ENCODE data around the gene EDN2. TPM values are rescaled to one million over a fixed set of nuclear protein-coding genes. Genes with fewer than 3 reads are reported as not detected.
A peak's percentile ranks its signal among the peaks of the same experiment; 100 is the strongest.

Gene EDN2
- total and polyA plus RNA-seq, 11 donors = 0.23 to 3.5 (median 1.9) TPM; not detected in 4

GRCh38 chr1:41520951-41521752, 36.7 kb upstream of the EDN2 start:
- no peak for ATAC-seq

GRCh38 chr1:41519667-41520066, 35.2 kb upstream of the EDN2 start:
- Histone ChIP-seq H3K4me1 (peaks cover 0 to 30% (median 17%) of the 10 kb centered on the region in 12 donors), H3K27ac (no peak overlapping the region), H3K36me3 (peaks cover 0 to 5% (median 0%) of the 10 kb centered on the region in 9 donors), H3K27me3 (no peaks in the 10 kb centered on the region), H3K4me3 (no peak overlapping the region), H3K9me3 (no peaks in the 10 kb centered on the region)
- 78 to 96% (median 94%) methylated on average over 4 to 5 of the region's 5 CpGs for WGBS, 4 donors
- intact Hi-C loops (cut with DNase I) = loop anchor here in 5 of 10 donors (5.0 to 10.0 kb wide), 5 partner anchors 38 to 252 kb away; no protein-coding TSS in a partner anchor
- ATAC-seq (no peak), DNase-seq (no peak)
- TF ChIP-seq, protein P1, sequence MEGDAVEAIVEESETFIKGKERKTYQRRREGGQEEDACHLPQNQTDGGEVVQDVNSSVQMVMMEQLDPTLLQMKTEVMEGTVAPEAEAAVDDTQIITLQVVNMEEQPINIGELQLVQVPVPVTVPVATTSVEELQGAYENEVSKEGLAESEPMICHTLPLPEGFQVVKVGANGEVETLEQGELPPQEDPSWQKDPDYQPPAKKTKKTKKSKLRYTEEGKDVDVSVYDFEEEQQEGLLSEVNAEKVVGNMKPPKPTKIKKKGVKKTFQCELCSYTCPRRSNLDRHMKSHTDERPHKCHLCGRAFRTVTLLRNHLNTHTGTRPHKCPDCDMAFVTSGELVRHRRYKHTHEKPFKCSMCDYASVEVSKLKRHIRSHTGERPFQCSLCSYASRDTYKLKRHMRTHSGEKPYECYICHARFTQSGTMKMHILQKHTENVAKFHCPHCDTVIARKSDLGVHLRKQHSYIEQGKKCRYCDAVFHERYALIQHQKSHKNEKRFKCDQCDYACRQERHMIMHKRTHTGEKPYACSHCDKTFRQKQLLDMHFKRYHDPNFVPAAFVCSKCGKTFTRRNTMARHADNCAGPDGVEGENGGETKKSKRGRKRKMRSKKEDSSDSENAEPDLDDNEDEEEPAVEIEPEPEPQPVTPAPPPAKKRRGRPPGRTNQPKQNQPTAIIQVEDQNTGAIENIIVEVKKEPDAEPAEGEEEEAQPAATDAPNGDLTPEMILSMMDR (IDR thresholded peaks at IDR 0.05) = no peak
- no peak for TF ChIP-seq POLR2A (IDR thresholded peaks at IDR 0.05)

More at GRCh38 chr1:41520951-41521752, 36.7 kb upstream of the EDN2 start:
- WGBS, 4 donors = 81 to 86% (median 85%) methylated on average over 12 to 15 of the region's 15 CpGs
- no peaks in the 10 kb centered on the region for H3K27me3 ChIP-seq
- peaks cover 0 to 8% (median 0%) of the 10 kb centered on the region in 9 donors for H3K36me3 ChIP-seq
- peak in 1 of 5 donors; percentile 41 for DNase-seq
- peaks cover 0 to 16% (median 9%) of the 10 kb centered on the region in 12 donors for H3K4me1 ChIP-seq
- TF ChIP-seq, protein P1 (IDR thresholded peaks at IDR 0.05) = no peak
- no peak for TF ChIP-seq POLR2A (IDR thresholded peaks at IDR 0.05)
- H3K4me3 ChIP-seq = no peak overlapping the region
- H3K9me3 ChIP-seq = no peaks in the 10 kb centered on the region
- no peak overlapping the region for H3K27ac ChIP-seq
- intact Hi-C loops (cut with DNase I) = no loop called here

- TF ChIP-seq POLR2A (IDR thresholded peaks at IDR 0.05) = no peak
- TF ChIP-seq, protein P1 (IDR thresholded peaks at IDR 0.05) = no peak
- 91 to 96% (median 92%) methylated on average over 5 of the region's 5 CpGs for WGBS, 4 donors
- H3K27ac ChIP-seq = no peak overlapping the region
- intact Hi-C loops (cut with DNase I) = loop anchor here in 5 of 10 donors (5.0 to 10.0 kb wide), 5 partner anchors 39 to 251 kb away; no protein-coding TSS in a partner anchor
- H3K4me1 ChIP-seq = peaks cover 0 to 33% (median 17%) of the 10 kb centered on the region in 12 donors
- H3K4me3 ChIP-seq = no peak overlapping the region
- no peak for ATAC-seq
- DNase-seq = peak in 1 of 5 donors; percentile 25
- H3K27me3 ChIP-seq = no peaks in the 10 kb centered on the region
- peaks cover 0 to 6% (median 0%) of the 10 kb centered on the region in 9 donors for H3K36me3 ChIP-seq
- no peaks in the 10 kb centered on the region for H3K9me3 ChIP-seq
These were observed 34.0 kb upstream of the EDN2 start for GRCh38 chr1:41518471-41518870.

- DNase-seq = peak in 1 of 5 donors; percentile 53
- TF ChIP-seq, protein P1 (IDR thresholded peaks at IDR 0.05) = no peak
- no peaks in the 10 kb centered on the region for H3K27me3 ChIP-seq
- H3K36me3 ChIP-seq = peaks cover 0 to 18% (median 0%) of the 10 kb centered on the region in 9 donors
- peak overlapping the region in 3 of 12 donors; percentile 23 to 63 (median 49) for H3K27ac ChIP-seq
- no peaks in the 10 kb centered on the region for H3K9me3 ChIP-seq
- peaks cover 0 to 33% (median 17%) of the 10 kb centered on the region in 12 donors for H3K4me1 ChIP-seq
- WGBS, 4 donors = 58 to 63% (median 61%) methylated on average over 3 of the region's 3 CpGs
- intact Hi-C loops (cut with DNase I) = loop anchor here in 6 of 10 donors (2.0 to 10.0 kb wide), 6 partner anchors 40 to 250 kb away; no protein-coding TSS in a partner anchor
- peak overlapping the region in 3 of 12 donors; percentile 42 to 57 (median 55) for H3K4me3 ChIP-seq
- ATAC-seq = no peak
These were observed 32.6 kb upstream of the EDN2 start for GRCh38 chr1:41517062-41517438.
